GM13977 (cell line): ENCODE data around the gene BTF3.

Source experiments
- DNase-seq: peaks from one replicate; pipeline ENCODE4 v3.0.0; 2012; ENCODE audit warnings: low spot score
- CTCF ChIP-seq: IDR thresholded peaks from 2 replicates; pipeline ENCODE4 v1.5.1; 2012; ENCODE audit warnings: mild to moderate bottlenecking, control low read depth; ENCODE audit not compliant: insufficient read depth; ENCODE audit errors: extremely low read depth, missing control alignments
- in situ Hi-C: fragments of 300-500 bp; cut with MboI; formaldehyde crosslinking; loops from one replicate; pipeline ENCODE4 v1.12.0; 2022; ENCODE audit warnings: low sequenced_read_pairs, low pct_unique_long_range_greater_than_20kb, mixed read lengths, inconsistent platforms; ENCODE audit not compliant: unreplicated experiment

Gene BTF3

GRCh38 chr5:73528248-73528647 is 30.0 kb downstream of the BTF3 start:
- no peak for DNase-seq
- in situ Hi-C loops: no loop called here

GRCh38 chr5:73529081-73529480 is 30.8 kb downstream of the BTF3 start:
- no peak for DNase-seq
- TF ChIP-seq CTCF: no peak
- in situ Hi-C loops: no loop called here

More at GRCh38 chr5:73528248-73528647, 30.0 kb downstream of the BTF3 start:
- TF ChIP-seq CTCF: no peak

GRCh38 chr5:73531356-73531755 is 33.1 kb downstream of the BTF3 start:
- TF ChIP-seq CTCF: no peak
- in situ Hi-C loops: no loop called here
- no peak for DNase-seq

- DNase-seq: no peak
- TF ChIP-seq CTCF: no peak
- in situ Hi-C loops: no loop called here
Measured at GRCh38 chr5:73532195-73532594, 34.0 kb downstream of the BTF3 start.

GRCh38 chr5:73534011-73534644 is 35.9 kb downstream of the BTF3 start:
- TF ChIP-seq CTCF: no peak
- in situ Hi-C loops: no loop called here
- no peak for DNase-seq

GRCh38 chr5:73534971-73535370 is 36.7 kb downstream of the BTF3 start:
- no peak for TF ChIP-seq CTCF

More at GRCh38 chr5:73534971-73535370, 36.7 kb downstream of the BTF3 start:
- no peak for DNase-seq
- in situ Hi-C loops: no loop called here
